Spleen (tissue), 7 donors: ENCODE results near the gene GCHFR.

ENCODE experiments used
- CTCF ChIP-seq, 11 experiments: fragments of 200-600 bp in 7 of 11; fragments of 450-650 bp in 4 of 11; sonication (generic) in 4 of 11; IDR thresholded peaks in 8 of 11; conservative IDR thresholded peaks in 3 of 11; 1 replicate in 7 of 11; 2 replicates in 4 of 11; pipeline versions ENCODE4 v1.4.0 to v1.8.0; 2016 to 2021; ENCODE audit warnings: antibody characterized with exemption in 11 of 11, inconsistent platforms in 4 of 11, mild to moderate bottlenecking in 1 of 11
- POLR2A ChIP-seq, 3 donors: fragments of 450-650 bp; IDR thresholded peaks; one replicate each; pipeline ENCODE4 v1.5.1; 2017; ENCODE audit warnings: antibody characterized with exemption in 3 of 3, mild to moderate bottlenecking in 1 of 3
- donor health status: DM: no; HTN: no; CAD: no; lungs with moderate emphysema.
- donor health status: DM: no; HTN: no; CAD: no.
- donor health status: DM: no; HTN: no; CAD: no.

GRCh38 chr15:40763801-40764628 is at the start of gene GCHFR:
- TF ChIP-seq CTCF (IDR thresholded peaks at IDR 0.05 in 8 of 11, conservative IDR thresholded peaks at IDR 0.05 in 3 of 11) (peak in 8 of 11 experiments; percentile 22 to 71 (median 52)), POLR2A (IDR thresholded peaks at IDR 0.05) (no peak)
